MM.1S (cell line): ENCODE results near the gene YTHDF2.

Experiments used
- EZH2 ChIP-seq: fragments of 300-600 bp; sonication (generic); optimal IDR thresholded peaks from 2 replicates; pipeline ENCODE3; 2017; ENCODE audit warnings: low read depth, mild to moderate bottlenecking, antibody characterized with exemption, low read length, mixed read lengths
- EZH2phosphoT487 ChIP-seq: fragments of 300-600 bp; sonication (generic); IDR thresholded peaks from 2 replicates; pipeline ENCODE4 v1.6.1; 2018; ENCODE audit warnings: antibody characterized with exemption, low read length
- TF ChIP-seq, protein P1 (sequence below): fragments of 300-600 bp; sonication (generic); IDR thresholded peaks from 2 replicates; pipeline ENCODE4 v1.5.1; 2016; ENCODE audit warnings: antibody characterized with exemption, low read length, mixed read lengths

GRCh38 chr1:28812669-28813468 is 76.1 kb downstream of the YTHDF2 start:
- TF ChIP-seq, protein P1, sequence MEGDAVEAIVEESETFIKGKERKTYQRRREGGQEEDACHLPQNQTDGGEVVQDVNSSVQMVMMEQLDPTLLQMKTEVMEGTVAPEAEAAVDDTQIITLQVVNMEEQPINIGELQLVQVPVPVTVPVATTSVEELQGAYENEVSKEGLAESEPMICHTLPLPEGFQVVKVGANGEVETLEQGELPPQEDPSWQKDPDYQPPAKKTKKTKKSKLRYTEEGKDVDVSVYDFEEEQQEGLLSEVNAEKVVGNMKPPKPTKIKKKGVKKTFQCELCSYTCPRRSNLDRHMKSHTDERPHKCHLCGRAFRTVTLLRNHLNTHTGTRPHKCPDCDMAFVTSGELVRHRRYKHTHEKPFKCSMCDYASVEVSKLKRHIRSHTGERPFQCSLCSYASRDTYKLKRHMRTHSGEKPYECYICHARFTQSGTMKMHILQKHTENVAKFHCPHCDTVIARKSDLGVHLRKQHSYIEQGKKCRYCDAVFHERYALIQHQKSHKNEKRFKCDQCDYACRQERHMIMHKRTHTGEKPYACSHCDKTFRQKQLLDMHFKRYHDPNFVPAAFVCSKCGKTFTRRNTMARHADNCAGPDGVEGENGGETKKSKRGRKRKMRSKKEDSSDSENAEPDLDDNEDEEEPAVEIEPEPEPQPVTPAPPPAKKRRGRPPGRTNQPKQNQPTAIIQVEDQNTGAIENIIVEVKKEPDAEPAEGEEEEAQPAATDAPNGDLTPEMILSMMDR: no peak
- no peak for TF ChIP-seq EZH2
- no peak for TF ChIP-seq EZH2phosphoT487
